GM12865 (cell line): ENCODE data around the gene SHH.

Experiments used
- DNase-seq: peaks from one replicate; pipeline ENCODE4 v3.0.0; 2010; ENCODE audit warnings: low read depth
- H3K4me3 ChIP-seq: 2 replicates; pipeline ENCODE4 v1.5.1; 2011; ENCODE audit warnings: mild to moderate bottlenecking, low read depth, low read length, control low read depth
- CTCF ChIP-seq: IDR thresholded peaks from 2 replicates; pipeline ENCODE4 v1.5.1; 2011; ENCODE audit warnings: low read length, control low read depth, low read depth, inconsistent platforms; ENCODE audit not compliant: insufficient read depth; ENCODE audit errors: missing control alignments

The SHH gene

DNA sequence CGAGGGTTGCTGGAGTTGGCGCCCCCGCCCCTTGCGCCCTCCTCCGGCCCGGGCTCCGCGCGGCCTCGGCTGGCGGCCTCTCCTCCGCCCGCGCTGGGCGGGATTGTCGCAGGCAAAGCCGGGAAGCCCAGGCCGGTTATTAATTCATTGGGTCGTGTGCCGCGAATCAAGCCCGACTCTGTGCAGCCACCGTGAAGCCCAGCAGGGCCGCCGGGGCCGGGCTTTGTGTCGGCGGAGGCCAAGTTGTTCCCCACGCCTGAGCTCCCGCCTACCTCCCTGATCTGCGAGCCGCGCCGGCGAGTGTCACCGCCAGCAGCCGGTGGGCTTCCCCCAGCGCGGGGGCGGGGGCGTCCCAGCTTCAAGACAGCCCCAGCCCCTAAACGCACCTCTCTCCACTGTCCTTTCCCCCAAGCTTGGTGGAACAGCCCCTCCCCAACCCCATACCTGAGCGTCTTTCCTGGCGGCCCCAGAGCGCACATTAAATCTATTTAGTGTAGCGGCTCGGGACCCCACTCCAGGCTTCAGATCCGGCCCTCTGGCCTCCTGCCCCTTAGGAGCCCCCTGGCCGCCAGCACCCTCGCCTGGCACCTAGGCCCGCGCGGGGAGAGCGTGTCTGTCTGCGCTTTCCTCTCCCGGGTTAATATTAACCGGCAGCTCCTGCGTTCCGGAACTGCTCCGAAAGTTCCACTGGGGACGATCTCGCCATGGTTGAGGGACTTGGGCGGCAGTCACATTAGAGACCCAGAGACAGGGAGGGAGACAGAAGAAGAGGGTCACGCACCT, 3.5 kb downstream of the SHH start:
- no peak for DNase-seq
- no peak overlapping the region for H3K4me3 ChIP-seq
- no peak for TF ChIP-seq CTCF

- TF ChIP-seq CTCF, result no peak
- no peak for DNase-seq
- H3K4me3 ChIP-seq, result no peak overlapping the region
Observed at GRCh38 chr7:155807789-155808548, 4.3 kb downstream of the SHH start.

- TF ChIP-seq CTCF, result no peak
- no peak overlapping the region for H3K4me3 ChIP-seq
- no peak for DNase-seq
Observed at GRCh38 chr7:155807065-155807671, 5.1 kb downstream of the SHH start.

GRCh38 chr7:155806096-155806871, 6.0 kb downstream of the SHH start:
- no peak for TF ChIP-seq CTCF
- DNase-seq, result no peak
- H3K4me3 ChIP-seq, result no peak overlapping the region

DNA sequence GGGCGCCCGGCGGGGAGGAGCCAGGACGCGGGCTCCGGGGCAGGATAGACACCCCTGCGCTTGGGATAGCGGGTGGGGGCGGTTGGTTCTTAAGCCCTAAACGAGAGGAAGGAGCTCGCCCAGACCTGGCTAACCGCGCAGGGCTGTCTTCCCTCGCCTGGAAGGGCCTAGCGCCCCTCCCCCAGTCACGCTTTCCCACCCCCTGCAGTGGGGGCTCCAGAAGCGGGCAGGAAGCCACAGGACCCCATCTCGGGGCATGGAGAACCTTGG, 6.5 kb downstream of the SHH start:
- DNase-seq, result no peak
- no peak for TF ChIP-seq CTCF
- H3K4me3 ChIP-seq, result no peak overlapping the region

DNA sequence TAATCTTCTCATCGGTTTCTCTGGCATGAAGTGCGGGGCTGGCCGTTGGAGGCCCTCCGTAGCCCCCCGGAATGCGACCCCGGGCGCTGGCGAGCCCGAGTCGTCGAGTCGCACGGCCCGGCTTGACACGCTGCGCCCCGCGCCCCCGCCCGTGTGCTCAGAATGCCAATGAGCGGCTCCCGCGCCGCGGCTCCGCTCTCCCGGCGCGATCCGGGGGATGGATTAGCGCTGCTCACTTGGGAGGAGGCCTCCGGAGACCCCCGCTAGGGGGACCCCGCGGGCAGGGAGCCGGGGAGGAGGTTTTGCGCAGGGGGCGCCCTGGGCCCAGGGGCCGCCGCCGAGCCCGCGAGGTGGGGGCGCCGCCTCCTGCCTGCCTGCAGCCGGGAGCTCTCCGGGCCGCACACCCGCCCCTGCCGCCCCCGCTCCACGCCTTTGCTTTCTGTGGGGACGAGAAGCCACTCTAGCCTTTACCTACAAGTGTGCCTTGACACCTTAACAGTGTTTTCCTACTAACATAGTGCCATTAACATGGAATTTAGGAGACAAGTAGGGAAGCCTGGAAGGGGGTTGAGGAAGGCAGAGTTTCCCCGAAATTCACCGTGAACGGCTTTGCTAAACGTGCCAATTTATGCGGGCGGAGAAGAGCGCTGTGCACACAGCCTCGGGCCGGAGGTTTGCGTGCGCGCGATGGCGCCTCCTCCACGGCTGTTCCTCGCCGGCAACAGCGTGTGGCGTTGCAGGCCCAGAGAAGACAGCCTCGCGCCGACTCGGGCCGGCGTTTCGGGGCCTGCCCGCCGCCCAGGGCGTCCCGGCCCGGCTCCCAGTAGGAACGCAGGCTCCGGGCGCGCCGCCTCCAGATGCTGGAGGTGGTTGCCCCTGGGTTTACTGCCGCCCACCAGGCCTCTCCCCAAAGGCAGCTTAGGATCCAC, 7.1 kb downstream of the SHH start:
- no peak overlapping the region for H3K4me3 ChIP-seq
- peak; percentile 38 for DNase-seq
- peak; percentile 38 for TF ChIP-seq CTCF
